RWPE1 (cell line): ENCODE measurements around the gene LIMK1.

Source experiments
- CTCF ChIA-PET: fragments of 350-600 bp; sonication (Branson Sonifier 250); formaldehyde crosslinking; extraction: SDS; loops from one replicate; lab custom pipeline; 2021; lab: Yijun Ruan, JAX
- POLR2A ChIA-PET: fragments of 400-600 bp; formaldehyde crosslinking; extraction: SDS; loops from one replicate; lab custom pipeline; 2020; ENCODE audit warnings: antibody characterized with exemption; ENCODE audit not compliant: low non-redundant PET; lab: Yijun Ruan, JAX
- DNase-seq: peaks from one replicate; pipeline ENCODE4 v3.0.0; 2012; ENCODE audit warnings: low spot score
- H3K27ac ChIP-seq: fragments of 450-650 bp; 2 replicates; pipeline ENCODE4 v1.5.1; 2017
- CTCF ChIP-seq: fragments of 450-650 bp; conservative IDR thresholded peaks from 2 replicates; pipeline ENCODE4 v1.5.1; 2017; ENCODE audit warnings: low read depth, mild to moderate bottlenecking

LIMK1 gene

DNA sequence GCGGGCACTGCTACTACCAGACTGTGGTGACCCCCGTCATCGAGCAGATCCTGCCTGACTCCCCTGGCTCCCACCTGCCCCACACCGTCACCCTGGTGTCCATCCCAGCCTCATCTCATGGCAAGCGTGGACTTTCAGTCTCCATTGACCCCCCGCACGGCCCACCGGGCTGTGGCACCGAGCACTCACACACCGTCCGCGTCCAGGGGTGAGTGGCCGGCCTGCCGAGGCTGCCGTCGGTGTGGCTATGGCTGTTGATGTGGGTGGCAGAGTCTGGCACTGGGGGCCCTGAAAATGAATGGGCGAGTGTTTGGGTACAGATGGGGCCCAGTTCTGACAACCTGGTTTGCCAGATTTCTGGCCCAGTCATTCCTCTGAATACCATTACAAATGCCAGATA is 15.4 kb downstream of the LIMK1 start:
- H3K27ac ChIP-seq: peak overlapping the region; percentile 93
- ChIA-PET POLR2A (no interaction called here), CTCF (no interaction called here)
- DNase-seq: no peak
- no peak for TF ChIP-seq CTCF

DNA sequence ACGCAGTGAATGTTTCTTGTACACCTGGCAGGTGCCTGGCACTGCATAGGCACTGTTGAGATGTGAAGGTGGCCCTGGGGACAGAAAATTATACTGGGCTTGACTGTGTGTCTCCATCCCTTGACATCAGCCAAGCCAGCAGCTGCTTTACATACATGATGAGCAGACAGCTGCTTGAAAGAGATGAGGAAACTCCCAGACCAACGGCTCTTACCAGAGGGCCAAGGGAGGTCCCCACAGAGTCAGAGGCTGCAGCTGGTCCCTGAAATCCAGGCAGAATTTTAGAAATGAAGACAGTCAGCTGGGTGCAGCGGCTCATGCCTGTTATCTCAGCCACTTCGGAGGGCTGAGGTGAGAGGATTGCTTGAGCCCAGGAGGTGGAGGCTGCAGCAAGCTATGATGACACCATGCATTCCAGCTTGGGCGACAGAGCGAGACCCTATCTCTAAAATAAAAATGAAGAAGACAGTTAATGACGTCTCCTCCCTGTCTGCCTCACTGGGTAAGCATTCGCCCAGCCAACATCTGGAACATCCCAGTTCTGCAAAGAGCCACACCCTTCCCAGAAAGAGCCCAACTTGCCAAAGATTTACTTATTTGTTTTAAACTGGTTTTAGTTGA is 17.6 kb downstream of the LIMK1 start:
- peak overlapping the region; percentile 74 for H3K27ac ChIP-seq
- POLR2A ChIA-PET: no interaction called here
- no peak for TF ChIP-seq CTCF
- CTCF ChIA-PET: no interaction called here
- DNase-seq: no peak

GRCh38 chr7:74103219-74103772 is 19.7 kb downstream of the LIMK1 start:
- POLR2A ChIA-PET: no interaction called here

DNA sequence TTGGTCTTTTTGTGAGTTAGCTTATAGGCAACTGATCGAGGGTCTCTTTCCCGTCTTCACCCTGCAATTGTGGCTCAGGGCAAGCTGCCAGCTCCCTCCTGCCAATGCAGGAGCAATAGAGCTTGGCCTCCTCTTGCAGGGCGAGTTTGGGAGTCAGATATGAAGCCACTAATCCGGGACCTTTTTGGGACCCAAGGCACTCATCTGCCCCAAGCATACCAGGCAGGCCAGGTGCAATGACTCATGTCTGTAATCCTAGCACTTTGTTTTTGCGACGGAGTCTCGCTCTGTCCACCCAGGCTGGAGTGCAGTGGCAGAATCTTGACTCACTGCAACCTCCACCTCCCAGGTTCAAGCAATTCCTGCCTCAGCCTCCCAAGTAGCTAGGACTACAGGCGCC is 21.1 kb downstream of the LIMK1 start:
- TF ChIP-seq CTCF: no peak
- ChIA-PET CTCF (interaction anchor here (0.6 kb wide), 1 partner anchor 35 kb away, joined by 3 read pairs; no protein-coding TSS in a partner anchor), POLR2A (no interaction called here)
- H3K27ac ChIP-seq: peak overlapping the region; percentile 68
- peak; percentile 39 for DNase-seq

More at GRCh38 chr7:74103219-74103772, 19.7 kb downstream of the LIMK1 start:
- H3K27ac ChIP-seq: no peak overlapping the region; the same call in 1 of the 2 replicates
- DNase-seq: no peak
- TF ChIP-seq CTCF: no peak
- CTCF ChIA-PET: no interaction called here

DNA sequence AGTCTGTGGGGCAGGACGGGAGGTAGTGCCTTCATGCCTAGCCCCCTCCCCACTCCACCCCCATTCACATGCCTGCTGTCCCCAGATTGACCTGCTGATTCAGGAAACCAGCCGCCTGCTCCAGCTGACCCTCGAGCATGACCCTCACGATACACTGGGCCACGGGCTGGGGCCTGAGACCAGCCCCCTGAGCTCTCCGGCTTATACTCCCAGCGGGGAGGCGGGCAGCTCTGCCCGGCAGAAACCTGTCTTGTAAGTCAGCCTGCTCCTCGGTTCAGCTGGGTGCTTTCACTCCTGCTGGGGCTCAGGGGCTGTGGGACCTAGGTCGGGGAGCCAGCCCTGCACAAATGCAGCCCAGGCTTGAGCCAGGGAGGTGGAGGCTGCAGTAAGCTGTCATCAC is 22.4 kb downstream of the LIMK1 start:
- ChIA-PET CTCF (no interaction called here), POLR2A (no interaction called here)
- no peak overlapping the region; the same call in 1 of the 2 replicates for H3K27ac ChIP-seq
- no peak for TF ChIP-seq CTCF
- no peak for DNase-seq

GRCh38 chr7:74106846-74107245 is 23.2 kb downstream of the LIMK1 start:
- CTCF ChIA-PET: no interaction called here
- DNase-seq: no peak
- no peak for TF ChIP-seq CTCF
- no peak overlapping the region for H3K27ac ChIP-seq
- POLR2A ChIA-PET: no interaction called here
